Endothelial cell of umbilical vein (primary cell): ENCODE measurements around the gene VWC2.

ENCODE experiments used
- CTCF ChIP-seq, 2 donors: IDR thresholded peaks; 1 replicate in 1 of 2; 2 replicates in 1 of 2; pipeline ENCODE4 v1.5.1; 2011; ENCODE audit warnings: low read length in 2 of 2, mild to moderate bottlenecking in 2 of 2, moderate library complexity in 2 of 2, control low read depth in 1 of 2, inconsistent platforms in 1 of 2, low read depth in 1 of 2; ENCODE audit not compliant: insufficient read depth in 1 of 2; ENCODE audit errors: extremely low read depth in 1 of 2
- EZH2 ChIP-seq: IDR thresholded peaks from 2 replicates; pipeline ENCODE4 v1.6.1; 2012; ENCODE audit warnings: borderline replicate concordance, low read depth, mild to moderate bottlenecking, moderate library complexity, low read length, inconsistent platforms; ENCODE audit not compliant: severe bottlenecking
- FOS ChIP-seq: IDR thresholded peaks from 2 replicates; pipeline ENCODE4 v1.6.1; 2011; ENCODE audit warnings: mild to moderate bottlenecking, low read length, moderate library complexity, borderline replicate concordance; ENCODE audit not compliant: insufficient read depth
- GATA2 ChIP-seq: IDR thresholded peaks from 2 replicates; pipeline ENCODE4 v1.7.0; 2011; ENCODE audit warnings: low read depth, mild to moderate bottlenecking, moderate library complexity, mixed read lengths, low read length; ENCODE audit not compliant: insufficient read length, insufficient read depth
- JUN ChIP-seq: IDR thresholded peaks from 2 replicates; pipeline ENCODE4 v1.6.1; 2011; ENCODE audit warnings: borderline replicate concordance, low read depth; ENCODE audit not compliant: insufficient read length, insufficient read depth
- MAX ChIP-seq: IDR thresholded peaks from 2 replicates; pipeline ENCODE4 v1.6.1; 2011; ENCODE audit not compliant: insufficient read depth, insufficient read length
- MYC ChIP-seq: IDR thresholded peaks from one replicate; pipeline ENCODE4 v1.6.1; 2011; ENCODE audit warnings: mild to moderate bottlenecking, low read depth, low read length
- POLR2A ChIP-seq: IDR thresholded peaks from 2 replicates; pipeline ENCODE4 v1.6.1; 2012; ENCODE audit warnings: low read depth, mild to moderate bottlenecking, control low read depth, low read length
- POLR2AphosphoS5 ChIP-seq: IDR thresholded peaks from 2 replicates; pipeline ENCODE4 v1.6.1; 2012; ENCODE audit warnings: low read depth, mild to moderate bottlenecking, control low read depth, low read length, moderate library complexity; ENCODE audit not compliant: insufficient read depth

GRCh38 chr7:49766966-49767365, 6.5 kb upstream of the VWC2 start:
- no peak for TF ChIP-seq POLR2A
- no peak for TF ChIP-seq EZH2
- no peak for TF ChIP-seq CTCF (IDR thresholded peaks at IDR 0.05; ENCODE audit: extremely low read depth in 1 of 2, insufficient read depth in 1 of 2, low read depth in 1 of 2, low read length in 2 of 2)
- TF ChIP-seq MAX: no peak
- TF ChIP-seq GATA2: no peak
- no peak for TF ChIP-seq POLR2AphosphoS5
- no peak for TF ChIP-seq JUN
- no peak for TF ChIP-seq MYC
- TF ChIP-seq FOS: no peak
